Measurements from ENCODE around the gene RTN4IP1.
"Not testable (repeated sequence)": the region's sequence is repeated elsewhere in the genome, so short reads cannot be mapped to it uniquely, and the experiment has no call there.

RTN4IP1 gene

GRCh38 chr6:106568530-106568929, 60.8 kb downstream of the RTN4IP1 start:
- DNase-seq (ENCODE audit: insufficient read length, low spot score) = no peak
- no peak for FAIRE-seq
- TF ChIP-seq POLR2A (IDR thresholded peaks at IDR 0.05; ENCODE audit: low read depth, low read length) (no peak), SPI1 (IDR thresholded peaks at IDR 0.05; ENCODE audit: low read depth, low read length) (no peak), POLR2AphosphoS5 (IDR thresholded peaks at IDR 0.05; ENCODE audit: low read depth, low read length) (no peak), PAX5 (IDR thresholded peaks at IDR 0.05; ENCODE audit: insufficient read depth, low read length, severe bottlenecking) (no peak), POU2F2 (IDR thresholded peaks at IDR 0.05; ENCODE audit: low read depth, low read length) (no peak)

GRCh38 chr6:106564476-106564875, 64.8 kb downstream of the RTN4IP1 start:
- DNase-seq (ENCODE audit: insufficient read length, low spot score) (no peak), FAIRE-seq (no peak)
- no peak for TF ChIP-seq SPI1 (IDR thresholded peaks at IDR 0.05; ENCODE audit: low read depth, low read length)
- no peak for TF ChIP-seq POU2F2 (IDR thresholded peaks at IDR 0.05; ENCODE audit: low read depth, low read length)
- TF ChIP-seq TAF1 (IDR thresholded peaks at IDR 0.05; ENCODE audit: low read depth, low read length) = no peak
- no peak for TF ChIP-seq PAX5 (IDR thresholded peaks at IDR 0.05; ENCODE audit: insufficient read depth, low read length, severe bottlenecking)
- TF ChIP-seq POLR2A (IDR thresholded peaks at IDR 0.05; ENCODE audit: low read depth, low read length) = no peak
- TF ChIP-seq POLR2AphosphoS5 (IDR thresholded peaks at IDR 0.05; ENCODE audit: low read depth, low read length) = no peak

DNA sequence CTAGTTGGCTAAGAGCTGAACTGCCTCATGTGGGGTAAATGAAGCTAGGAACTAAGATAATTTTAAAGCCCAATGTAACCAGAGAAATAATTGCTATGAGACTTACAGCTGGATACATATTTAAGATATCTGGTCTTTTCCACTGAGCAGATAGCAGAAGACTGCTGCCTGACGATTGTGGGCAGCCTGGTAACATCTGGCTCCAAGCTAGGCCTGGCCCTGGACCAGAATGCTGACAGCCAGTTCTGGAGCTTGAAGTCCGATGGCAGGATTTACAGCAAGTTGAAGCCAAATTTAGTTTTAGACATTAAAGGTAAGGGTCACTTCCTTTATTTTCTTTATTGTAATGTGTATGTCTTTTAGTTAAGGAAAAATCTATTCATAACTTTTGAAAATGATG, 65.7 kb downstream of the RTN4IP1 start:
- FAIRE-seq (no peak), DNase-seq (ENCODE audit: insufficient read length, low spot score) (no peak)
- TF ChIP-seq SPI1 (IDR thresholded peaks at IDR 0.05; ENCODE audit: low read depth, low read length) = no peak

DNA sequence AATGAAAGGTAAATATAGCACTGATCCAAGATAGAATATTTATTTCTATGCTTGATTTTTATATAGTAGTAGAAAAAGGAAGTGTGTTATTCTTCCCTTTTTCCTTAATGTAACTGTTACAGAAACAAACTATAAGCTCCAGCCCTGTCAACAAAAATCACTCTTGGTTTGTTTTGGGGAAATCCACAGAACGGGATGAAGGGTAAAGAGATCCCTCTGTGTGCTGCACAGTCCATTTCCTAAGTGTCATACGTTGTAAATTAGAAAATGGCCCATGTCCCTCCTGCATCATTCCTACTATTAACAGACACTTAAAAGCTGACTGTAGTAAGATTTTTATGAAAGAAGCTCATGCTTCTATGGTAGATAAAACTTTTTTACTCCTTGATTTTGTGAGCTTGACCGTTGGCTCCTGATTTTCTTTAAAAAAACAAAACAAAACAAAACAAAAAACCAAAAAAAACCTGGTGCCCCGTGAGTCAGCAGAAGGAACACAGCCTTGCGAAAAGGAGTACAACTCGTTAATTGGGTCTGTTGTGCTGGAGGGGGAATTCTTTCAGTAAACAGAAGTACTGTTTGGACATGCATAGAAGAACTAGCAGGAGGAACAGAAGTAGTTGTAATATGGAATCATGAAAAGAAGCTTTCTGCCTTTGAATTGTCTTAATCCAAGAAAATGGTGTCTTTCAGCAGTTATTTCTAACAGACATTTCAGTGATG, 67.5 kb downstream of the RTN4IP1 start:
- TF ChIP-seq POU2F2 (IDR thresholded peaks at IDR 0.05; ENCODE audit: low read depth, low read length) = no peak
- TF ChIP-seq SPI1 (IDR thresholded peaks at IDR 0.05; ENCODE audit: low read depth, low read length) = no peak
- no peak for TF ChIP-seq TAF1 (IDR thresholded peaks at IDR 0.05; ENCODE audit: low read depth, low read length)
- TF ChIP-seq PAX5 (IDR thresholded peaks at IDR 0.05; ENCODE audit: insufficient read depth, low read length, severe bottlenecking) = no peak
- no peak for TF ChIP-seq POLR2AphosphoS5 (IDR thresholded peaks at IDR 0.05; ENCODE audit: low read depth, low read length)
- no peak for TF ChIP-seq POLR2A (IDR thresholded peaks at IDR 0.05; ENCODE audit: low read depth, low read length)
- no peak for DNase-seq (ENCODE audit: insufficient read length, low spot score)
- FAIRE-seq = no peak

GRCh38 chr6:106560996-106561685, 68.2 kb downstream of the RTN4IP1 start:
- TF ChIP-seq TAF1 (IDR thresholded peaks at IDR 0.05; ENCODE audit: low read depth, low read length) (no peak), PAX5 (IDR thresholded peaks at IDR 0.05; ENCODE audit: insufficient read depth, low read length, severe bottlenecking) (no peak), POLR2A (IDR thresholded peaks at IDR 0.05; ENCODE audit: low read depth, low read length) (no peak), POU2F2 (IDR thresholded peaks at IDR 0.05; ENCODE audit: low read depth, low read length) (no peak), POLR2AphosphoS5 (IDR thresholded peaks at IDR 0.05; ENCODE audit: low read depth, low read length) (no peak), SPI1 (IDR thresholded peaks at IDR 0.05; ENCODE audit: low read depth, low read length) (no peak)
- DNase-seq (ENCODE audit: insufficient read length, low spot score) (no peak), FAIRE-seq (no peak)

DNA sequence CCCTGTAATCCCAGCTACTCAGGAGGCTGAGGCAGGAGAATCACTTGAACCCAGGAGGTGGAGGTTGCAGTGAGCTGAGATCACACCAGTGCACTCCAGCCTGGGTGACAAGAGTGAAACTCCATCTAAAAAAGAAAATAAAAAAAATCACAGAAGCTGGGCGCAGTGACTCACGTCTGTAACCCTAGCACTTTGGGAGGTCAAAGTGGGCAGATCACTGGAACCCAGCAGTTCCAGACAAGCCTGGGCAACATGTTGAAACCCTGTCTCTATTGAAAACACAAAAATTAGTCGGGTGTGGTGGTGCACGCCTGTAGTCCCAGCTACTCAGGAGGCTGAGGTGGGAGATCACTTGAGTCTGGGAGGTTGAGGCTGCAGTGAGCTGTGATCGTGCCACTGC, 69.6 kb downstream of the RTN4IP1 start:
- not testable (repeated sequence) for FAIRE-seq; DNase-seq (ENCODE audit: insufficient read length, low spot score)

- DNase-seq (ENCODE audit: insufficient read length, low spot score) (no peak), FAIRE-seq (no peak)
- TF ChIP-seq TAF1 (IDR thresholded peaks at IDR 0.05; ENCODE audit: low read depth, low read length) = no peak
- TF ChIP-seq POU2F2 (IDR thresholded peaks at IDR 0.05; ENCODE audit: low read depth, low read length) = no peak
- TF ChIP-seq POLR2A (IDR thresholded peaks at IDR 0.05; ENCODE audit: low read depth, low read length) = no peak
- no peak for TF ChIP-seq POLR2AphosphoS5 (IDR thresholded peaks at IDR 0.05; ENCODE audit: low read depth, low read length)
- TF ChIP-seq SPI1 (IDR thresholded peaks at IDR 0.05; ENCODE audit: low read depth, low read length) = no peak
- TF ChIP-seq PAX5 (IDR thresholded peaks at IDR 0.05; ENCODE audit: insufficient read depth, low read length, severe bottlenecking) = no peak
These were observed 70.9 kb downstream of the RTN4IP1 start for GRCh38 chr6:106558364-106558763.

- no peak for DNase-seq (ENCODE audit: insufficient read length, low spot score)
- no peak for FAIRE-seq
These were observed 71.5 kb downstream of the RTN4IP1 start for GRCh38 chr6:106557837-106558236.

GRCh38 chr6:106556368-106556960, 72.8 kb downstream of the RTN4IP1 start:
- no peak for DNase-seq (ENCODE audit: insufficient read length, low spot score)
- TF ChIP-seq POLR2A (IDR thresholded peaks at IDR 0.05; ENCODE audit: low read depth, low read length) = no peak
- no peak for TF ChIP-seq POU2F2 (IDR thresholded peaks at IDR 0.05; ENCODE audit: low read depth, low read length)
- TF ChIP-seq PAX5 (IDR thresholded peaks at IDR 0.05; ENCODE audit: insufficient read depth, low read length, severe bottlenecking) = no peak
- no peak for TF ChIP-seq TAF1 (IDR thresholded peaks at IDR 0.05; ENCODE audit: low read depth, low read length)
- TF ChIP-seq SPI1 (IDR thresholded peaks at IDR 0.05; ENCODE audit: low read depth, low read length) = no peak
- TF ChIP-seq POLR2AphosphoS5 (IDR thresholded peaks at IDR 0.05; ENCODE audit: low read depth, low read length) = no peak
- FAIRE-seq = no peak

More at GRCh38 chr6:106557837-106558236, 71.5 kb downstream of the RTN4IP1 start:
- no peak for TF ChIP-seq POLR2A (IDR thresholded peaks at IDR 0.05; ENCODE audit: low read depth, low read length)
- TF ChIP-seq PAX5 (IDR thresholded peaks at IDR 0.05; ENCODE audit: insufficient read depth, low read length, severe bottlenecking) = no peak
- TF ChIP-seq TAF1 (IDR thresholded peaks at IDR 0.05; ENCODE audit: low read depth, low read length) = no peak

- TF ChIP-seq POLR2AphosphoS5 (IDR thresholded peaks at IDR 0.05; ENCODE audit: low read depth, low read length) = no peak
- no peak for TF ChIP-seq POU2F2 (IDR thresholded peaks at IDR 0.05; ENCODE audit: low read depth, low read length)
- FAIRE-seq (no peak), DNase-seq (ENCODE audit: insufficient read length, low spot score) (no peak)
These were observed 73.5 kb downstream of the RTN4IP1 start for GRCh38 chr6:106555767-106556166.

All from GM12891 (cell line).